ENCODE measurements around the gene PTPN3. TPM values are rescaled to one million over a fixed set of nuclear protein-coding genes. Genes with fewer than 3 reads are reported as not detected.

The PTPN3 gene
- total and polyA plus RNA-seq, 2 donors (not counting 1 experiment from before 2014, with no cell fraction given), result not detected

- WGBS (ENCODE audit: insufficient coverage), result 5% methylated on average over 5 of the region's 11 CpGs
- Histone ChIP-seq H2AFZ (ENCODE audit: insufficient read depth, low read depth, low read length, poor library complexity, severe bottlenecking) (no peak overlapping the region), H3K27ac (ENCODE audit: low read length in 2 of 2) (no peak overlapping the region), H3K9ac (ENCODE audit: low read length) (no peak overlapping the region), H3K4me3 (ENCODE audit: control extremely low read depth in 1 of 5, extremely low read depth in 1 of 5, insufficient read depth in 1 of 5, low read depth in 2 of 5, low read length in 4 of 5) (no peak overlapping the region), H3K79me2 (ENCODE audit: control insufficient read depth, insufficient read depth, low read length) (no peaks in the 10 kb centered on the region), H4K20me1 (ENCODE audit: control insufficient read depth, insufficient read depth, low read length, poor library complexity, severe bottlenecking) (no peaks in the 10 kb centered on the region), H3K27me3 (replicated peaks in 1 of 4; ENCODE audit: control extremely low read depth in 1 of 4, control insufficient read depth in 3 of 4, insufficient read depth in 4 of 4, low read length in 3 of 4) (peaks cover 0 to 3% (median 0%) of the 10 kb centered on the region in 4 experiments), H3K4me2 (replicated peaks; ENCODE audit: low read depth, low read length, poor library complexity, severe bottlenecking) (no peak overlapping the region), H3K36me3 (replicated peaks in 1 of 2; ENCODE audit: control extremely low read depth in 1 of 2, control insufficient read depth in 1 of 2, extremely low read depth in 1 of 2, insufficient read depth in 2 of 2, low read length in 1 of 2) (no peaks in the 10 kb centered on the region), H3K4me1 (ENCODE audit: control insufficient read depth in 2 of 2, insufficient read depth in 2 of 2, low read length in 2 of 2) (no peaks in the 10 kb centered on the region), H3K9me3 (ENCODE audit: control extremely low read depth in 1 of 3, control insufficient read depth in 2 of 3, insufficient read depth in 1 of 3, low read length in 2 of 3) (no peaks in the 10 kb centered on the region)
- TF ChIP-seq CTCF (IDR thresholded peaks at IDR 0.05) (peak; percentile 73), EZH2 (IDR thresholded peaks at IDR 0.05; ENCODE audit: borderline replicate concordance, insufficient read depth, low read depth, low read length, poor library complexity, severe bottlenecking) (no peak)
- intact Hi-C loops (cut with micrococcal nuclease), result no loop called here
- H3K4me3 Mint-ChIP-seq, result no peak overlapping the region
- ChIA-PET POLR2A (no interaction called here), CTCF (interaction anchor here (0.7 kb wide), 1 partner anchor 751 kb away, joined by 3 read pairs; no protein-coding TSS in a partner anchor)
- peak; percentile 44 for DNase-seq
- ATAC-seq (ENCODE audit: low read depth), result peak; percentile 33
- peaks cover 22% of the 10 kb centered on the region for H3K27me3 Mint-ChIP-seq
- H3K27ac Mint-ChIP-seq, result no peak overlapping the region
- no peaks in the 10 kb centered on the region for H3K9me3 Mint-ChIP-seq (ENCODE audit: insufficient read depth)
- no peaks in the 10 kb centered on the region for H3K4me1 Mint-ChIP-seq
Measured at GRCh38 chr9:109520475-109521132, 22.5 kb upstream of the PTPN3 start.

- no peak overlapping the region for H3K4me3 ChIP-seq (ENCODE audit: control extremely low read depth in 1 of 5, extremely low read depth in 1 of 5, insufficient read depth in 1 of 5, low read depth in 2 of 5, low read length in 4 of 5)
- intact Hi-C loops (cut with micrococcal nuclease), result no loop called here
- Mint-ChIP-seq H3K4me3 (no peak overlapping the region), H3K27ac (no peak overlapping the region), H3K9me3 (ENCODE audit: insufficient read depth) (no peaks in the 10 kb centered on the region), H3K4me1 (no peaks in the 10 kb centered on the region), H3K27me3 (peaks cover 24% of the 10 kb centered on the region)
- H3K27me3 ChIP-seq (replicated peaks in 1 of 4; ENCODE audit: control extremely low read depth in 1 of 4, control insufficient read depth in 3 of 4, insufficient read depth in 4 of 4, low read length in 3 of 4), result peaks cover 0 to 3% (median 0%) of the 10 kb centered on the region in 4 experiments
- H3K36me3 ChIP-seq (replicated peaks in 1 of 2; ENCODE audit: control extremely low read depth in 1 of 2, control insufficient read depth in 1 of 2, extremely low read depth in 1 of 2, insufficient read depth in 2 of 2, low read length in 1 of 2), result no peaks in the 10 kb centered on the region
- ChIA-PET CTCF (interaction anchor here (0.7 kb wide), 2 partner anchors 238 to 1408 kb away, joined by 3 read pairs; no protein-coding TSS in a partner anchor), POLR2A (no interaction called here)
- TF ChIP-seq CTCF (IDR thresholded peaks at IDR 0.05) (no peak), EZH2 (IDR thresholded peaks at IDR 0.05; ENCODE audit: borderline replicate concordance, insufficient read depth, low read depth, low read length, poor library complexity, severe bottlenecking) (no peak)
- DNase-seq, result no peak
- no peak overlapping the region for H3K4me2 ChIP-seq (replicated peaks; ENCODE audit: low read depth, low read length, poor library complexity, severe bottlenecking)
- no peaks in the 10 kb centered on the region for H4K20me1 ChIP-seq (ENCODE audit: control insufficient read depth, insufficient read depth, low read length, poor library complexity, severe bottlenecking)
- H3K79me2 ChIP-seq (ENCODE audit: control insufficient read depth, insufficient read depth, low read length), result no peaks in the 10 kb centered on the region
- H3K9ac ChIP-seq (ENCODE audit: low read length), result no peak overlapping the region
- H2AFZ ChIP-seq (ENCODE audit: insufficient read depth, low read depth, low read length, poor library complexity, severe bottlenecking), result no peak overlapping the region
- H3K4me1 ChIP-seq (ENCODE audit: control insufficient read depth in 2 of 2, insufficient read depth in 2 of 2, low read length in 2 of 2), result no peaks in the 10 kb centered on the region
- no peak overlapping the region for H3K27ac ChIP-seq (ENCODE audit: low read length in 2 of 2)
- WGBS (ENCODE audit: insufficient coverage), result 55% methylated on average over 5 of the region's 5 CpGs
- ATAC-seq (ENCODE audit: low read depth), result no peak
- no peaks in the 10 kb centered on the region for H3K9me3 ChIP-seq (ENCODE audit: control extremely low read depth in 1 of 3, control insufficient read depth in 2 of 3, insufficient read depth in 1 of 3, low read length in 2 of 3)
Measured at GRCh38 chr9:109519366-109519765, 21.3 kb upstream of the PTPN3 start.

All from B cell (primary cell).